Midbrain (tissue), 1 donor: ENCODE data around the gene CAV1.
"Not testable (repeated sequence)": the region's sequence is repeated elsewhere in the genome, so short reads cannot be mapped to it uniquely, and the experiment has no call there.

Experiments
- DNase-seq: peaks from one replicate; lab custom pipeline; 2025; lab: John Stamatoyannopoulos, UW

CAV1 gene

GRCh38 chr7:116582164-116582732 is 57.4 kb downstream of the CAV1 start:
- no peak for DNase-seq

- no peak for DNase-seq
Measured at GRCh38 chr7:116582806-116583444, 58.1 kb downstream of the CAV1 start.

GRCh38 chr7:116583653-116584052 is 58.8 kb downstream of the CAV1 start:
- no peak for DNase-seq

GRCh38 chr7:116584721-116585120 is 59.9 kb downstream of the CAV1 start:
- DNase-seq = no peak

- DNase-seq = no peak
Measured at GRCh38 chr7:116585392-116585791, 60.6 kb downstream of the CAV1 start.

GRCh38 chr7:116585967-116586366 is 61.1 kb downstream of the CAV1 start:
- DNase-seq = no peak

GRCh38 chr7:116587200-116587599 is 62.4 kb downstream of the CAV1 start:
- not testable (repeated sequence) for DNase-seq

GRCh38 chr7:116588225-116588624 is 63.4 kb downstream of the CAV1 start:
- DNase-seq = no peak

GRCh38 chr7:116588641-116589594 is 64.1 kb downstream of the CAV1 start:
- DNase-seq = peak; percentile 73

- DNase-seq = peak; percentile 48
Measured at GRCh38 chr7:116591202-116592040, 66.6 kb downstream of the CAV1 start.

- no peak for DNase-seq
Measured at GRCh38 chr7:116592041-116592355, 67.2 kb downstream of the CAV1 start.

GRCh38 chr7:116592445-116592844 is 67.6 kb downstream of the CAV1 start:
- no peak for DNase-seq

GRCh38 chr7:116593359-116594075 is 68.7 kb downstream of the CAV1 start:
- DNase-seq = no peak

GRCh38 chr7:116595063-116595462 is 70.2 kb downstream of the CAV1 start:
- no peak for DNase-seq

GRCh38 chr7:116597384-116597783 is 72.5 kb downstream of the CAV1 start:
- no peak for DNase-seq

GRCh38 chr7:116598278-116598677 is 73.4 kb downstream of the CAV1 start:
- peak; percentile 25 for DNase-seq

- DNase-seq = peak; percentile 30
Measured at GRCh38 chr7:116598861-116599260, 74.0 kb downstream of the CAV1 start.

- DNase-seq = no peak
Measured at GRCh38 chr7:116601426-116601825, 76.6 kb downstream of the CAV1 start.

- DNase-seq = no peak
Measured at GRCh38 chr7:116607299-116607698, 82.5 kb downstream of the CAV1 start.

GRCh38 chr7:116610210-116610609 is 85.4 kb downstream of the CAV1 start:
- DNase-seq = no peak

- no peak for DNase-seq
Measured at GRCh38 chr7:116610721-116611120, 85.9 kb downstream of the CAV1 start.
